ENCODE results near the gene TMEM187. TPM values are rescaled to one million over a fixed set of nuclear protein-coding genes. Genes with fewer than 3 reads are reported as not detected.

TMEM187 gene
- total and polyA plus RNA-seq, 10 of the 15 experiments (the other 5 are each of a cell fraction or from before 2014, with no cell fraction given): 0.45 to 8.5 (median 4.1) TPM

GRCh38 chrX:153926858-153927671 is 45.5 kb upstream of the TMEM187 start (continued):
- TF ChIP-seq PBX3 (IDR thresholded peaks at IDR 0.05; ENCODE audit: insufficient replicate concordance, low read depth, low read length) (peak; percentile 64), SUZ12 (IDR thresholded peaks at IDR 0.05; ENCODE audit: unreplicated experiment) (no peak), MEF2A (IDR thresholded peaks at IDR 0.05; ENCODE audit: insufficient read depth, low read depth, low read length) (no peak), SPI1 (IDR thresholded peaks at IDR 0.05; ENCODE audit: borderline replicate concordance, insufficient read depth, low read depth, low read length) (peak; percentile 69; the same call in 1 of the 2 replicates), STAT1 (conservative IDR thresholded peaks at IDR 0.05) (no peak), GATAD2B (conservative IDR thresholded peaks at IDR 0.05; ENCODE audit: low read depth) (peak; percentile 30; the same call in 1 of the 2 replicates), POLR2A (IDR thresholded peaks at IDR 0.05; ENCODE audit: low read depth, low read length) (peak; percentile 20), CTCF (IDR thresholded peaks at IDR 0.05 in 2 of 3, conservative IDR thresholded peaks at IDR 0.05 in 1 of 3; ENCODE audit: control insufficient read depth in 2 of 3, extremely low read depth in 1 of 3, insufficient read depth in 1 of 3, low read depth in 3 of 3, low read length in 3 of 3) (peak in 1 of 3 experiments; percentile 14; a peak in 1 of 6 replicates), ZNF622 (IDR thresholded peaks at IDR 0.05) (no peak), HCFC1 (IDR thresholded peaks at IDR 0.05; ENCODE audit: low read length) (no peak), ZNF24 (IDR thresholded peaks at IDR 0.05) (no peak), SRF (IDR thresholded peaks at IDR 0.05; ENCODE audit: low read depth in 2 of 2, low read length in 2 of 2) (no peak), ZNF207 (IDR thresholded peaks at IDR 0.05; ENCODE audit: borderline replicate concordance) (no peak), EED (IDR thresholded peaks at IDR 0.05; ENCODE audit: low read depth) (peak; percentile 53; the same call in 1 of the 2 replicates), CHD1 (IDR thresholded peaks at IDR 0.05; ENCODE audit: low read depth, low read length) (no peak)
- TF ChIP-seq, protein P1, sequence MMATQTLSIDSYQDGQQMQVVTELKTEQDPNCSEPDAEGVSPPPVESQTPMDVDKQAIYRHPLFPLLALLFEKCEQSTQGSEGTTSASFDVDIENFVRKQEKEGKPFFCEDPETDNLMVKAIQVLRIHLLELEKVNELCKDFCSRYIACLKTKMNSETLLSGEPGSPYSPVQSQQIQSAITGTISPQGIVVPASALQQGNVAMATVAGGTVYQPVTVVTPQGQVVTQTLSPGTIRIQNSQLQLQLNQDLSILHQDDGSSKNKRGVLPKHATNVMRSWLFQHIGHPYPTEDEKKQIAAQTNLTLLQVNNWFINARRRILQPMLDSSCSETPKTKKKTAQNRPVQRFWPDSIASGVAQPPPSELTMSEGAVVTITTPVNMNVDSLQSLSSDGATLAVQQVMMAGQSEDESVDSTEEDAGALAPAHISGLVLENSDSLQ (IDR thresholded peaks at IDR 0.05): peak; percentile 92
- TF ChIP-seq, protein P2, sequence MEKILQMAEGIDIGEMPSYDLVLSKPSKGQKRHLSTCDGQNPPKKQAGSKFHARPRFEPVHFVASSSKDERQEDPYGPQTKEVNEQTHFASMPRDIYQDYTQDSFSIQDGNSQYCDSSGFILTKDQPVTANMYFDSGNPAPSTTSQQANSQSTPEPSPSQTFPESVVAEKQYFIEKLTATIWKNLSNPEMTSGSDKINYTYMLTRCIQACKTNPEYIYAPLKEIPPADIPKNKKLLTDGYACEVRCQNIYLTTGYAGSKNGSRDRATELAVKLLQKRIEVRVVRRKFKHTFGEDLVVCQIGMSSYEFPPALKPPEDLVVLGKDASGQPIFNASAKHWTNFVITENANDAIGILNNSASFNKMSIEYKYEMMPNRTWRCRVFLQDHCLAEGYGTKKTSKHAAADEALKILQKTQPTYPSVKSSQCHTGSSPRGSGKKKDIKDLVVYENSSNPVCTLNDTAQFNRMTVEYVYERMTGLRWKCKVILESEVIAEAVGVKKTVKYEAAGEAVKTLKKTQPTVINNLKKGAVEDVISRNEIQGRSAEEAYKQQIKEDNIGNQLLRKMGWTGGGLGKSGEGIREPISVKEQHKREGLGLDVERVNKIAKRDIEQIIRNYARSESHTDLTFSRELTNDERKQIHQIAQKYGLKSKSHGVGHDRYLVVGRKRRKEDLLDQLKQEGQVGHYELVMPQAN (conservative IDR thresholded peaks at IDR 0.05): 0 out of 2 replicates have a peak, but pooled peaks have one; percentile 31
- TF ChIP-seq, protein P3, sequence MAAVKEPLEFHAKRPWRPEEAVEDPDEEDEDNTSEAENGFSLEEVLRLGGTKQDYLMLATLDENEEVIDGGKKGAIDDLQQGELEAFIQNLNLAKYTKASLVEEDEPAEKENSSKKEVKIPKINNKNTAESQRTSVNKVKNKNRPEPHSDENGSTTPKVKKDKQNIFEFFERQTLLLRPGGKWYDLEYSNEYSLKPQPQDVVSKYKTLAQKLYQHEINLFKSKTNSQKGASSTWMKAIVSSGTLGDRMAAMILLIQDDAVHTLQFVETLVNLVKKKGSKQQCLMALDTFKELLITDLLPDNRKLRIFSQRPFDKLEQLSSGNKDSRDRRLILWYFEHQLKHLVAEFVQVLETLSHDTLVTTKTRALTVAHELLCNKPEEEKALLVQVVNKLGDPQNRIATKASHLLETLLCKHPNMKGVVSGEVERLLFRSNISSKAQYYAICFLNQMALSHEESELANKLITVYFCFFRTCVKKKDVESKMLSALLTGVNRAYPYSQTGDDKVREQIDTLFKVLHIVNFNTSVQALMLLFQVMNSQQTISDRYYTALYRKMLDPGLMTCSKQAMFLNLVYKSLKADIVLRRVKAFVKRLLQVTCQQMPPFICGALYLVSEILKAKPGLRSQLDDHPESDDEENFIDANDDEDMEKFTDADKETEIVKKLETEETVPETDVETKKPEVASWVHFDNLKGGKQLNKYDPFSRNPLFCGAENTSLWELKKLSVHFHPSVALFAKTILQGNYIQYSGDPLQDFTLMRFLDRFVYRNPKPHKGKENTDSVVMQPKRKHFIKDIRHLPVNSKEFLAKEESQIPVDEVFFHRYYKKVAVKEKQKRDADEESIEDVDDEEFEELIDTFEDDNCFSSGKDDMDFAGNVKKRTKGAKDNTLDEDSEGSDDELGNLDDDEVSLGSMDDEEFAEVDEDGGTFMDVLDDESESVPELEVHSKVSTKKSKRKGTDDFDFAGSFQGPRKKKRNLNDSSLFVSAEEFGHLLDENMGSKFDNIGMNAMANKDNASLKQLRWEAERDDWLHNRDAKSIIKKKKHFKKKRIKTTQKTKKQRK (IDR thresholded peaks at IDR 0.05; ENCODE audit: low read depth, low read length): no peak

Data from GM12878 (cell line).